NK-92 (cell line): ENCODE results near the gene AMDHD2.
"Not testable (repeated sequence)": the region's sequence is repeated elsewhere in the genome, so short reads cannot be mapped to it uniquely, and the experiment has no call there.

Experiments
- DNase-seq: peaks from one replicate; lab custom pipeline; 2025; ENCODE audit not compliant: unreplicated experiment; lab: John Stamatoyannopoulos, UW

AMDHD2 gene

DNA sequence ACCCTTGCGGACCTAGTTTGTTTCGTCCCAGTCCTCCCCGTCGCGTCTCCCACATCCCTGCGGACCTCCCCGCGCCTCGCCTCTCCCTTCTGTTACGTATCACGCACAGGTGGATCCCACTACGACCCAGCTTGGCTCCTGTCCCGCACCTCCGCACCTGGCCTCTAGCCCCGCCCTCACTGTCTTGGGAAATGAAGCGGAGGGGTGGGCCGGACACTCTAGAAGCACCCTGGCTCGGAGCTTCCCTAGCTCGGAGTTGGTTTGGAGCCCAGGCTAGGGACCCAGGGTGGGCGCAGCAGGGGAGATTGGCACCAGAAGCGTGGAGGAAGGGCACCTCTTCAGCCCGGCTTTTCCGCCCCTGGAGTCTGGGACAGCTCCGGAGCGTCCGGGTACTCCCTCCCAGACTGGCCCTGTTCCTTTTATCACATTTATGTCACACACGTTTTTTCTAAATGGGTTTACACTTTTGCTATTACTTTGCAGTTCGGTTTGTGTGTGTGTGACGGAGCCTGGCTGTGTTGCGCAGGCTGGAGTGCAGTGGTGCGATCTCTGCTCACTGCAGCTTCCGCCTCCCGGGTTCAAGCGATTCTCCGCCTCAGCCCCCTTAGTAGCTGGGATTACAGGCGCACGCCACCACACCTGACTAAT is 12.4 kb downstream of the AMDHD2 start:
- no peak for DNase-seq

DNA sequence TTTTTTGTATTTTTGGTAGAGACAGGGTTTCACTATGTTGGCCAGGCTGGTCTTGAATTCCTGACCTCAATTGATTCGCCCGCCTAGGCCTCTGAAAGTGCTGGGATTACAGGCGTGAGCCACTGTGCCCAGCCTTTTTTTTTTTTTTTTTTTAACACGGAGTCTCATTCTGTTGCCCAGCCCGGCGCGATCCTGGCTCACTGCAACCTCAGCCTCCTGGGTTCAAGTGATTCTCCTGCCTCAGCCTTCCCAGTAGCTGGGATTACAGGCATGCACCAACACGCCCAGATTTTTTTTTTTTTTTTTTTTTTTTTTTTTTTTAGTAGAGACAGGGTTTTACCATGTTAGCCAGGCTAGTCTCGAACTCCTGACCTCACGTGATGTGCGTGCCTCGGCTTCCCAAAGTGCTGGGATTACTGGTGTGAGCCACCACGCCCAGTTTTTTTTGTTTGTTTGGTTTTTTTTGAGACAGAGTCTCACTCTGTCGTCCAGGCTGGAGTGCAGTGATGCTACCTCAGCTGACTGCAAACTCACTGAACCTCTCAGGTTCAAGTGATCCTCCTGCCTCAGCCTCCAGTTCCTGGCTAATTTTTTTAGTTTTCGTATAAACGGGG is 13.1 kb downstream of the AMDHD2 start:
- DNase-seq = not testable (repeated sequence)

DNA sequence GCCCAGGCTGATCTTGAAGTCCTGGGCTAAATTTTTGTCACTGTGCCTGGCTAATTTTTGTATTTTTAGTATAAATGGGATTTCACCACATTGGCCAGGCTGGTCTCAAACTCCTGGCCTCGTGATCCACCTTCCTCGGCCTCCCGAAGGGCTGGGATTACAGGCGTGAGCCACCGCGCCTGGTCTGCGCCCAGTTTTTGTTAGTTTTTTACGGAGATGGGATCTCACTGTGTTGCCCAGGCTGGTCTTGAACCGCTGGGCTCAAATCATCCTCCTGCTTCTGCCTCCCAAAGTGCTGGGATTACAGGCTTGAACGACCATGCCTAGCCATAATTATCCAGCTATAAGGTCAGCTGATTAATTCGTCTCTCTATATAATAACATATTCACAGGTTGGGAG is 13.7 kb downstream of the AMDHD2 start:
- DNase-seq = no peak

GRCh38 chr16:2534335-2534734 is 14.2 kb downstream of the AMDHD2 start:
- not testable (repeated sequence) for DNase-seq

DNA sequence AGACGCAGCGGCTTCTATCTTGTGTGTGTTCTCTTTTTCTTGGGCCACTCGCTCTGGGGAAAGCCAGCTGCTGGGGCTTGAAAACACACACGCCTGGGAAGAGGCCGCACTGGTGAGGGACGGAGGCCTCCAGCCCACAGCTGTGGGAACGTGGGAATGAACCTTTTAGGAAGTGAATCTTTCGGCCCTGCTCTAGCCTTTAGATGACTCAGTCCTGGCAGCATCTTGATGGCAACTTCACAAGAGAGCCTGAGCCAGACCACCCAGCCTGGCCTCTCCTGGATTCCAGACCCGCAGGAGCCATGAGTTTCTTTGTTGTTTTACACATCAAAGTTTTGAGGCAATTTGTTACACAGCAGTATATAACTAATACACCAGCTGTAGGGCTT is 15.4 kb downstream of the AMDHD2 start:
- DNase-seq = no peak

DNA sequence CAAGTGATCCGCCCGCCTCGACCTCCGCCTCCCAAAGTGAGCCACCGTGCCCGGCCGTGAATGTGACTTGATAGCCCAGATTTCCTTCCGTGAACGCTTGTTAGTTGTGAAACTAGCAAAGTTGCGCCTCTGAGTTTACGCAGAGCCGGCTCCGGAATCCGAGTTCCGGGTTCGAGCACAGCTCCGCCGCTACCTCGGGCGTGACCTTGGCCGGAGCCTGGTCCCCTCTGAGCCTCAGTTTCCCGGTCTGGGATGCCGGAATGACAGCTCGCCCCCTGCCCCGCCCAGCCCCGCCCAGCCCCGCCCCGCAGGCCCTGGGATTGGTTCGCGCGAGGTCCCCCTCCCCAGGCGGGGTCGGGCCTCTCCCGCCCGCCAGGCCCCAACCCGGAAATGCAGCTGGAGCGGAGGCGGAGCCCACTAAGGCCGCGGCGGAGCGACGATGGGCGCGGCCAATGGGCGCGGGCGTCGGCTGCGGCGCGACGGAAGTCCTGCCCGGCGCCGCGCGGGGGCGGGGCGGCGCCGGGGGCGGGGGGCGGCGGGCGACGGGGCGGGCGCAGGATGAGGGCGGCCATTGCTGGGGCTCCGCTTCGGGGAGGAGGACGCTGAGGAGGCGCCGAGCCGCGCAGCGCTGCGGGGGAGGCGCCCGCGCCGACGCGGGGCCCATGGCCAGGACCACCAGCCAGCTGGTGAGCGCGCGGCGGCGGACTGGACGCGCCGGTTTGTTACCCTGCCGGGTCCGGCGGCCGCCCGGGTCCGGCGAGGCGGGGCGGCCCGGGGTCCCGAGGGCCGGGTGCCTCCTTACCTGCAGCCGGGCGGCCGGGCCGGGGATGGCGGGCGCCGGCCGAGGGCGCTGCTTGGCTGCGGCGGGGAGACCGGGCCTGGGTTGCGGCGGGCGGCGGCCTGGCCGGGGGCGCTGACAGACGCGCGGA is 17.5 kb downstream of the AMDHD2 start, which contains the start of gene PDPK1:
Gene PDPK1 (plus strand): TSS at position 571 of the 929 bp plus-strand sequence. CDS start 92 bp downstream, at position 663.
- peak; percentile 45 for DNase-seq

GRCh38 chr16:2539192-2539844 is 19.1 kb downstream of the AMDHD2 start:
- not testable (repeated sequence) for DNase-seq

GRCh38 chr16:2539845-2540458 is 19.8 kb downstream of the AMDHD2 start:
- DNase-seq = not testable (repeated sequence)

GRCh38 chr16:2540912-2541311 is 20.7 kb downstream of the AMDHD2 start:
- DNase-seq = not testable (repeated sequence)

- DNase-seq = not testable (repeated sequence)
These were observed 21.2 kb downstream of the AMDHD2 start for GRCh38 chr16:2541409-2541808.

DNA sequence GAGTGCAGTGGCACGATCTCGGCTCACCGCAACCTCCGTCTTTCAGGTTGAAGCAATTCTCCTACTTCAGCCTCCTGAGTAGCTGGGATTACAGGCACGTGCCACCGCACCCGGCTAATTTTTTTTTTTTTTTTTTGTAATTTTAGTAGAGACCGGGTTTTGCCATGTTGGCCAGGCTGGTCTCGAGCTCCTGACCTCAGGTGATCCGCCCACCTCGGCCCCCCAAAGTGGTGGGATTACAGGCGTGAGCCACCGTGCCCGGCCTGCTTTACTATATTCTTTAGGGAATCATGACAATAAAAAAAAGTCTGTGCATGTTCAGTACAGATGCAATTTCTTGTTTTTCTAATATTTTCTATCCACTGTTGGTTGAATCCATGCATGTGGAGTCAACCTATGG is 23.6 kb downstream of the AMDHD2 start:
- not testable (repeated sequence) for DNase-seq

- not testable (repeated sequence) for DNase-seq
These were observed 30.2 kb downstream of the AMDHD2 start for GRCh38 chr16:2550283-2550878.

DNA sequence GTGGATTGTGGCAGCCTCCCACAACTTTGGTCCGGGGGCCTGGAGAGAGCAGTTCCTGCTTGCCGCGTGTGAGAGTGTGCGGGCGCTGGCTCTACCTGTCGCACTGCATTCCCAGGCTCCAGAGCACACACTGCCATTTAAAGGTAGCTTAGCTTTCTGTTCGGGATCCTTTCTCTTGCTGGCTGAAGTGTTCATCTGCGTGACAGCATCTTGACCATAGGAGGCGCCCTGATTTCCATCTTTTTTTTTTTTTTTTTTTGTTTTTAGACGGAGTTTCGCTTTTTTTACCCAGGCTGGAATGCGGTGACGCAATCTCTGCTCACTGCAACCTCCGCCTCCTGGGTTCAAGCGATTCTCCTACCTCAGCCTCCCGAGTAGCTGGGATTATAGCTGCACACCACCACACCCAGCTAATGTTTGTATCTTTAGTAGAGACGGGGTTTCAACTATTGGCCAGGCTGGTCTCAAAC is 31.3 kb downstream of the AMDHD2 start:
- not testable (repeated sequence) for DNase-seq

DNA sequence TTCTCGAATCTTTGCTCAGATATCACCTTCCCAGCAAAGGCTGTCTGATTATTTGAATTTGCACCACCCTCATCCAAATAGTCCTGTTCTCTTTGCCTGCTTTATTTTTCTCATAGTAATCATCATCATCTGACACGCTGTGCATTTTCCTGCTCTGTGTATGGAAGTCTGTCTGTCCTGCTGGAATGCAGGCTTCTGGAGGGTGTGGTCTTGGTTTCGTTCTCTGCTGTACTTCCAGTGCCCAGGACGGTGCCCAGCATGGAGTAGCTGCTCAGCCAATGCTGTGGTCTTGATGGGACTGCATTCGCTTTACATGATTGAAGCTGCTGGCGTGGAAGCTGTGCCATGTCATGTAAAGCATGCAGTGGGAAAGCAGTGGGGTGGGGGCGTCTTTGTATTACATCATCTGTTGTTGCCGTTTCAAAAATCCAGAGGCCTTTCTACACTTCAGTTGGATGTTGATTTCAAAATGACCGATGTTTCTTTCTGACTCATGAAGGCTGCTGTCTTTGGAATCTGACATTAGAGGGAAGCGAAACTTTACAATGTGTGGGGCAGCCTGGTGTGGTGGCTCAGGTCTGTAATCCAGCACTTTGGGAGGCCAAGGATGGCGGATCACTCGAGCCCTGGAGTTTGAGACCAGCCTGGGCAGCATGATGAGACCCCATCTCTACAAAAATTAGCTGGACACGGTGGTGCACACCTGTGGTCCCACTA is 34.7 kb downstream of the AMDHD2 start:
- DNase-seq = not testable (repeated sequence)

DNA sequence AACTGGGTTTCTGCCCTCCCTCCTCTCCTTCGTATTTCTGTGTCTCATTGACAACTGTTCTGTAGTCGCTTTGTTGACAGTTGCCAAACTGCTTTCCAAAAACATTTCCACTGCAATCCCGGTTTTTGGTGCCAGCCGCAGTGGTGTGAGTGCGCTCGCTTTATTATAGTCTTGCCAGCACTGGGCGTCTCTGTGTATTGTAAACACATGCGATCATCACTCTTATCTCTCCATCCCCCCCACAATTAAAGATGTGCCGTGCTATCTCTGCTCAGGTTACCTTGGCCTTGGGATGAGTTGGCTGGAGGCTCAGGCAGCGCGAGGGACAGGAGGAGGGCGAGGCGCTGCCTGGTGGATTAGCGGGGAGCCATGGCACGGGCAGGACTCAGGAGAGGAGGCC is 37.0 kb downstream of the AMDHD2 start:
- DNase-seq = not testable (repeated sequence)

- not testable (repeated sequence) for DNase-seq
These were observed 40.1 kb downstream of the AMDHD2 start for GRCh38 chr16:2560131-2560797.

DNA sequence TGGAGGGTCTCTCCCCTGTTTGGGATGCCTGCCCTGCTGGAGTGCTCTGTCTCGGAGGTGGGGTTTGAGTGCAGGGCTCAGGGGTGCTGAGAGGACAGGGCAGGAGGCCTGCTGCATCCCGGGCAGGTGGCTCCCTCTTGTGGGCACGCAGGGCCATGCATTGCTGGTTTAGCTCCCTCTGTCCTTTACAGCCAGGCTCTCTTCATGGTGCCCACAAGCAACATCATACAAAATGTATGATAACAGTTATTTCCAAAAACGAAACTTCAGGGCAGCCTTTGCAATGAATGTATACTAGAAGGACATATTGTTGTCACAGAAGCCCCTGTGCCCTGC is 40.6 kb downstream of the AMDHD2 start:
- DNase-seq = not testable (repeated sequence)

DNA sequence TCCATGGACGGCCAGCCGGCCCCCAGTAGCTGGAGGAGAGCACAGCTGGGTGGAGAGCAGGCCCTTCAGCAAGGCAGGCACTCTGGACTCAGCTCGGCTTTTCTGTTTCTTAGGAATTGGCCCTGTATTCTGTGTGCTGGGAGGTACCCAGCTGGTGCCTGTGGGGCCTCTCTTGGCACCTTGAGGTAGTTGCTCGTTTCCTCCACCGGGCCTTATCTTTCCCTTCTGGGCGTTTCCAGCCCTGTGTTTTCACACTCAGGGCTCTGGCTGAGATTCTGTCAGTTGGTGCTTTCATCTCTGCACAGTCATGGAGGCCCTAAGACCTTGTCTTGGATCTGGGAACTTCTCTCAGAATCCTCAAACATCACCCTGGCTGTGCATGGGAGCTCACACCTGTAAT is 47.3 kb downstream of the AMDHD2 start:
- DNase-seq = not testable (repeated sequence)

GRCh38 chr16:2568573-2568972 is 48.4 kb downstream of the AMDHD2 start:
- not testable (repeated sequence) for DNase-seq
